Stimulated activated CD4-positive, alpha-beta T cell treated with anti-CD3 and anti-CD28 coated beads, Interleukin-15, amount 100 ng/mL, for 24 hours (primary cell): ENCODE data around the gene INVS.
"Not testable (repeated sequence)": the region's sequence is repeated elsewhere in the genome, so short reads cannot be mapped to it uniquely, and the experiment has no call there.

Source experiments
- DNase-seq: peaks from one replicate; pipeline ENCODE4 v3.0.0-alpha.2; 2020

INVS gene

GRCh38 chr9:100098887-100099721, at the start of gene INVS, which contains the start of gene ERP44:
Gene INVS, plus strand, starts transcription at chr9:100099243. Its CDS starts 5,279 bp downstream, at chr9:100104522.
Gene ERP44, minus strand, starts transcription at chr9:100099000. Its CDS starts 160 bp downstream, at chr9:100098840.
- peak; percentile 98 for DNase-seq

- no peak for DNase-seq
Observed at GRCh38 chr9:100049551-100049950, 49.5 kb upstream of the INVS start.

GRCh38 chr9:100052375-100052774, 46.7 kb upstream of the INVS start:
- no peak for DNase-seq

GRCh38 chr9:100056561-100056960, 42.5 kb upstream of the INVS start:
- DNase-seq, result no peak

- DNase-seq, result no peak
Observed at GRCh38 chr9:100057624-100058023, 41.4 kb upstream of the INVS start.

- no peak for DNase-seq
Observed at GRCh38 chr9:100058699-100059579, 40.1 kb upstream of the INVS start.

GRCh38 chr9:100062683-100063082, 36.4 kb upstream of the INVS start:
- not testable (repeated sequence) for DNase-seq

- DNase-seq, result no peak
Observed at GRCh38 chr9:100063185-100063584, 35.9 kb upstream of the INVS start.

GRCh38 chr9:100064872-100065581, 34.0 kb upstream of the INVS start:
- DNase-seq, result no peak

GRCh38 chr9:100066539-100066938, 32.5 kb upstream of the INVS start:
- no peak for DNase-seq

GRCh38 chr9:100067990-100068389, 31.1 kb upstream of the INVS start:
- DNase-seq, result not testable (repeated sequence)

GRCh38 chr9:100069068-100069467, 30.0 kb upstream of the INVS start:
- DNase-seq, result not testable (repeated sequence)

GRCh38 chr9:100070104-100071041, 28.7 kb upstream of the INVS start:
- no peak for DNase-seq

GRCh38 chr9:100071271-100071670, 27.8 kb upstream of the INVS start:
- DNase-seq, result no peak

- DNase-seq, result no peak
Observed at GRCh38 chr9:100072805-100073204, 26.2 kb upstream of the INVS start.

- no peak for DNase-seq
Observed at GRCh38 chr9:100074093-100074492, 24.9 kb upstream of the INVS start.

- DNase-seq, result no peak
Observed at GRCh38 chr9:100074989-100075388, 24.1 kb upstream of the INVS start.

- not testable (repeated sequence) for DNase-seq
Observed at GRCh38 chr9:100076256-100076655, 22.8 kb upstream of the INVS start.

GRCh38 chr9:100082782-100083181, 16.3 kb upstream of the INVS start:
- DNase-seq, result no peak

GRCh38 chr9:100083448-100084127, 15.5 kb upstream of the INVS start:
- DNase-seq, result no peak

- no peak for DNase-seq
Observed at GRCh38 chr9:100084128-100084453, 15.0 kb upstream of the INVS start.
